PC-3 (cell line): Measurements from ENCODE around the gene TSTD1. TPM values are rescaled to one million over a fixed set of nuclear protein-coding genes. Genes with fewer than 3 reads are reported as not detected.
A peak's percentile ranks its signal among the peaks of the same experiment; 100 is the strongest.
"Not testable (repeated sequence)": the region's sequence is repeated elsewhere in the genome, so short reads cannot be mapped to it uniquely, and the experiment has no call there.

Experiments
- ATAC-seq: fragments of 200-7000 bp; cut with Tn5 transposase; 2 replicates; pipeline ENCODE4 v1.9.1; 2020; ENCODE audit warnings: mild to moderate bottlenecking, moderate library complexity
- BruUV-seq: library from RNA; stranded (reverse); fragments of 400-500 nt; replicated peaks from 2 replicates; lab custom pipeline; 2021; lab: Mats Ljungman, UMichigan
- CTCF ChIA-PET: fragments of 300-600 bp; sonication (Branson Sonifier 250); formaldehyde crosslinking; loops from one replicate; lab custom pipeline; 2022; ENCODE audit warnings: antibody characterized with exemption; lab: Charles Lee
- POLR2A ChIA-PET: fragments of 300-600 bp; sonication (Branson Sonifier 250); formaldehyde crosslinking; loops from one replicate; lab custom pipeline; 2022; ENCODE audit warnings: antibody characterized with exemption; ENCODE audit not compliant: unreplicated experiment; lab: Charles Lee
- DNase-seq: peaks from one replicate; pipeline ENCODE4 v3.0.0-alpha.2; 2015
- H2AFZ ChIP-seq: fragments of 300-600 bp; sonication (generic); 2 replicates; pipeline ENCODE4 v1.6.0; 2016; ENCODE audit warnings: antibody characterized with exemption, low read length
- H3F3A ChIP-seq: fragments of 300-600 bp; sonication (generic); one replicate; pipeline ENCODE4 v1.6.0; 2017; ENCODE audit warnings: antibody characterized with exemption, low read length, control low read depth, mild to moderate bottlenecking; ENCODE audit not compliant: unreplicated experiment
- H3K27ac ChIP-seq: fragments of 300-600 bp; sonication (generic); 2 replicates; pipeline ENCODE4 v1.5.1; 2016; ENCODE audit warnings: mild to moderate bottlenecking, low read length
- H3K27me3 ChIP-seq: fragments of 300-600 bp; sonication (generic); 2 replicates; pipeline ENCODE4 v1.6.1; 2016; ENCODE audit warnings: low read length, mixed read lengths
- H3K36me3 ChIP-seq: fragments of 300-600 bp; sonication (generic); 2 replicates; pipeline ENCODE4 v1.6.1; 2016; ENCODE audit warnings: low read depth, mixed run types, low read length, mixed read lengths
- H3K4me1 ChIP-seq: fragments of 300-600 bp; sonication (generic); 2 replicates; pipeline ENCODE4 v1.5.1; 2016; ENCODE audit warnings: low read length; ENCODE audit not compliant: insufficient read depth
- H3K4me2 ChIP-seq: fragments of 300-600 bp; sonication (generic); 2 replicates; pipeline ENCODE4 v1.6.0; 2016; ENCODE audit warnings: low read length
- H3K4me3 ChIP-seq: fragments of 300-600 bp; sonication (generic); 2 replicates; pipeline ENCODE4 v1.5.1; 2016; ENCODE audit warnings: mild to moderate bottlenecking, low read length, mixed read lengths
- H3K79me2 ChIP-seq: fragments of 300-600 bp; sonication (generic); 2 replicates; pipeline ENCODE4 v1.6.1; 2017; ENCODE audit warnings: low read length, mixed read lengths
- H3K9ac ChIP-seq: fragments of 300-600 bp; sonication (generic); 2 replicates; pipeline ENCODE4 v1.6.0; 2016; ENCODE audit warnings: mild to moderate bottlenecking, low read length
- H3K9me2 ChIP-seq: fragments of 300-600 bp; sonication (generic); replicated peaks from 2 replicates; pipeline ENCODE4 v1.6.1; 2016; ENCODE audit warnings: mixed run types, low read length, mixed read lengths
- H3K9me3 ChIP-seq: fragments of 300-600 bp; sonication (generic); 2 replicates; pipeline ENCODE4 v1.6.1; 2016; ENCODE audit warnings: low read length, mixed read lengths
- H4K20me1 ChIP-seq: fragments of 300-600 bp; sonication (generic); 2 replicates; pipeline ENCODE4 v1.6.1; 2016; ENCODE audit warnings: low read length, mixed read lengths
- EZH2 ChIP-seq: fragments of 300-600 bp; sonication (generic); IDR thresholded peaks from one replicate; pipeline ENCODE4 v1.6.1; 2017; ENCODE audit warnings: antibody characterized with exemption, mild to moderate bottlenecking, low read length; ENCODE audit not compliant: unreplicated experiment
- EZH2phosphoT487 ChIP-seq: fragments of 300-600 bp; sonication (generic); IDR thresholded peaks from 2 replicates; pipeline ENCODE4 v1.6.1; 2018; ENCODE audit warnings: mild to moderate bottlenecking, antibody characterized with exemption, low read length, borderline replicate concordance
- intact Hi-C: fragments of 100-400 bp; cut with micrococcal nuclease; formaldehyde crosslinking; loops from 2 replicates; pipeline ENCODE4 v1.9.0; 2023
- total RNA-seq: library from RNA; depleted of rRNA; stranded (reverse); fragments of >200 nt; gene quantifications from 2 replicates; pipeline ENCODE4 v1.2.3, GENCODE V29; 2014
- TF ChIP-seq, protein P1 (sequence below): fragments of 300-600 bp; sonication (generic); conservative IDR thresholded peaks from 2 replicates; pipeline ENCODE4 v1.5.1; 2017; ENCODE audit warnings: antibody characterized with exemption, low read depth, mild to moderate bottlenecking, low read length

The TSTD1 gene
- total RNA-seq, 1 experiment from 2014 or later = 16.5 TPM

DNA sequence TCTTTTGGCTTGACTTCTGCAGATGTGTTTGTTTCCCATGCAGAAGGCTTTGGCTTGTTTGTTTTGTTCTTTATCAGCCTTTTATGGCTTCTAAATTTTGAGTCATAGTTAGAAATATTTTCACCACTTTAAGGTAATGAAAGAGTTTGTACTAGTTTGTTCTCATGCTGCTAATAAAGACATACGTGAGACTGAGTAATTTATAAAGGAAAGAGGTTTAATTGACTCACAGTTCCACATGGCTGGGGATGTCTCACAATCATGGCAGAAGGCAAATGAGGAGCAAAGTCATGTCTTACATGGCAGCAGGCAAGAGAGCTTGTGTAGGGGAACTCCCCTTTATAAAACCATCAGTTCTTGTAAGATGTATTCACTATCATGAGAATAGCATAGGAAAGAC, 11.8 kb downstream of the TSTD1 start:
- H2AFZ ChIP-seq, H3K36me3 ChIP-seq, CTCF ChIA-PET, BruUV-seq, H3K9ac ChIP-seq, H3K27me3 ChIP-seq, H3K4me3 ChIP-seq, H3K9me2 ChIP-seq, H4K20me1 ChIP-seq, H3K9me3 ChIP-seq, H3F3A ChIP-seq, H3K79me2 ChIP-seq: not testable (repeated sequence)
- DNase-seq (peak; percentile 74), ATAC-seq (peak; percentile 53)
- Histone ChIP-seq H3K4me1 (peaks cover 14% of the 10 kb centered on the region), H3K27ac (peak overlapping the region; percentile 79), H3K4me2 (0 out of 2 replicates have a peak overlapping the region, but pooled peaks have one; percentile 4)
- POLR2A ChIA-PET = interaction anchor here (0.8 kb wide), 1 partner anchor 19 kb away, joined by 5 read pairs; the partner anchor contains the start of gene USF1
- intact Hi-C loops = loop anchor here (10.0 kb wide), 1 partner anchor 88 kb away; the partner anchor contains the start of genes NIT1 and PFDN2

DNA sequence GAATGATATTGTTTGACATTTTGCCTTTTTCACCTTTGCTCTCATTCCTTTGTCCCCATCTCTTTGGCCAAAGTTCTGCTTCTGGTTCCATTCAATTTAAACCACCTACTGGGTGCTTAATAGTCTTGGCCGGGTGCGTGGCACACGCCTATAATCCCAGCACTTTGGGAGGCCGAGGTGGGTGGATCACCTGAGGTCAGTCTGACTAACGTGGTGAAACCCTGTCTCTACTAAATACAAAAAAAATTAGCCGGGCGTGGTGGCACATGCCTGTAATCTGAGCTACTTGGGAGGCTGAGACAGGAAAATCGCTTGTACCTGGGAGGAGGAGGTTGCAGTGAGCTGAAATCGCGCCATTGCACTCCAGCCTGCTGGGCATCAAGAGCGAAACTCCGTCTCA, 16.3 kb downstream of the TSTD1 start:
- H3K9me2 ChIP-seq, BruUV-seq, H2AFZ ChIP-seq, H3K9me3 ChIP-seq, POLR2A ChIA-PET, H3K27me3 ChIP-seq, H3K36me3 ChIP-seq, H3F3A ChIP-seq: not testable (repeated sequence)
- Histone ChIP-seq H3K4me3 (peak overlapping the region; percentile 88), H3K4me2 (peak overlapping the region; percentile 95), H3K9ac (peak overlapping the region; percentile 69), H3K79me2 (peaks cover 35% of the 10 kb centered on the region), H3K27ac (peak overlapping the region; percentile 95), H4K20me1 (peaks cover 31% of the 10 kb centered on the region), H3K4me1 (peaks cover 47% of the 10 kb centered on the region)
- DNase-seq = peak; percentile 68
- peak; percentile 3; the same call in 1 of the 2 replicates for ATAC-seq
- CTCF ChIA-PET = interaction anchor here (1.1 to 2.8 kb wide), 3 partner anchors 25 to 75 kb away, joined by 6 to 54 read pairs (median 6); no protein-coding TSS in a partner anchor
- intact Hi-C loops = loop anchor here (1.0 to 10.0 kb wide), 2 partner anchors 23 to 92 kb away; partner anchors contain the start of genes NIT1, PFDN2 and USF1

DNA sequence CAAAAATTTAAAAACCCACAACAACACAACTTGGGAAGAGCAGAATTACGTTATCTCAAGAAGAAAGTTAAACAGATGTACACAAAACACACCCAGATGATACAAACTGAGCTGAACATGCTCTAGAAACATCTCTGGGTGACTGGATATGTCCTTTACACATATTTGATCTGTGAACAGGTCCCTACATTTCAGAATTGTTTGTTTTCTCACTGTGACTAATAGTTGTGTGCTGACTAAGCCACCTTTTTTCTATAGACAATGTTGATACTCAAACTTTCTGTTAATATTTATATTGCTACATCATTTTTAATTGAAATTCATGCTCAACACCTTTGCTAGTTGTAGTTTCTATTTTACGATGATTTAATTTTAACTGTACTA, 16.8 kb downstream of the TSTD1 start:
- no peaks in the 10 kb centered on the region for H3K27me3 ChIP-seq
- BruUV-seq = no TSS peak
- H3K9me2 ChIP-seq = no peaks in the 10 kb centered on the region
- POLR2A ChIA-PET = interaction anchor here (0.5 to 1.7 kb wide), 4 partner anchors 24 to 738 kb away, joined by 3 to 18 read pairs (median 8); partner anchors contain the start of gene USF1
- H3K27ac ChIP-seq = peak overlapping the region; percentile 95
- peak overlapping the region; percentile 95 for H3K4me2 ChIP-seq
- no peak for TF ChIP-seq EZH2
- TF ChIP-seq, protein P1, sequence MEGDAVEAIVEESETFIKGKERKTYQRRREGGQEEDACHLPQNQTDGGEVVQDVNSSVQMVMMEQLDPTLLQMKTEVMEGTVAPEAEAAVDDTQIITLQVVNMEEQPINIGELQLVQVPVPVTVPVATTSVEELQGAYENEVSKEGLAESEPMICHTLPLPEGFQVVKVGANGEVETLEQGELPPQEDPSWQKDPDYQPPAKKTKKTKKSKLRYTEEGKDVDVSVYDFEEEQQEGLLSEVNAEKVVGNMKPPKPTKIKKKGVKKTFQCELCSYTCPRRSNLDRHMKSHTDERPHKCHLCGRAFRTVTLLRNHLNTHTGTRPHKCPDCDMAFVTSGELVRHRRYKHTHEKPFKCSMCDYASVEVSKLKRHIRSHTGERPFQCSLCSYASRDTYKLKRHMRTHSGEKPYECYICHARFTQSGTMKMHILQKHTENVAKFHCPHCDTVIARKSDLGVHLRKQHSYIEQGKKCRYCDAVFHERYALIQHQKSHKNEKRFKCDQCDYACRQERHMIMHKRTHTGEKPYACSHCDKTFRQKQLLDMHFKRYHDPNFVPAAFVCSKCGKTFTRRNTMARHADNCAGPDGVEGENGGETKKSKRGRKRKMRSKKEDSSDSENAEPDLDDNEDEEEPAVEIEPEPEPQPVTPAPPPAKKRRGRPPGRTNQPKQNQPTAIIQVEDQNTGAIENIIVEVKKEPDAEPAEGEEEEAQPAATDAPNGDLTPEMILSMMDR = no peak
- no peak for TF ChIP-seq EZH2phosphoT487
- H4K20me1 ChIP-seq = peaks cover 31% of the 10 kb centered on the region
- ATAC-seq = peak; percentile 58
- H3K9ac ChIP-seq = peak overlapping the region; percentile 81
- H3K36me3 ChIP-seq = no peaks in the 10 kb centered on the region
- peaks cover 50% of the 10 kb centered on the region for H3K4me1 ChIP-seq
- DNase-seq = peak; percentile 94
- no peak overlapping the region for H2AFZ ChIP-seq
- peak overlapping the region; percentile 88 for H3K4me3 ChIP-seq
- peaks cover 4% of the 10 kb centered on the region for H3F3A ChIP-seq
- CTCF ChIA-PET = interaction anchor here (1.1 to 2.8 kb wide), 3 partner anchors 24 to 76 kb away, joined by 6 to 54 read pairs (median 6); no protein-coding TSS in a partner anchor
- peaks cover 39% of the 10 kb centered on the region for H3K79me2 ChIP-seq
- intact Hi-C loops = loop anchor here (1.0 to 10.0 kb wide), 3 partner anchors 23 to 93 kb away; partner anchors contain the start of genes NIT1, PFDN2 and USF1
- no peaks in the 10 kb centered on the region for H3K9me3 ChIP-seq
